HepG2 (cell line): ENCODE results near the gene ZC3H18. TPM values are rescaled to one million over a fixed set of nuclear protein-coding genes. Genes with fewer than 3 reads are reported as not detected.

Source experiments
- ATAC-seq: fragments of 200-7000 bp; cut with Tn5 transposase; 3 replicates; pipeline ENCODE4 v1.9.1; 2020; ENCODE audit warnings: mild to moderate bottlenecking, moderate library complexity
- BruUV-seq: library from RNA; stranded (reverse); fragments of 400-500 nt; replicated peaks from 2 replicates; lab custom pipeline; 2021; lab: Mats Ljungman, UMichigan
- CTCF ChIA-PET: fragments of 300-600 bp; formaldehyde crosslinking; extraction: SDS; loops from one replicate; lab custom pipeline; 2021; ENCODE audit warnings: low total read pairs, inconsistent platforms, low intra/inter-chr PET ratio; lab: Yijun Ruan, JAX
- POLR2A ChIA-PET: fragments of 350-600 bp; sonication (Branson Sonifier 250); formaldehyde crosslinking; loops from one replicate; lab custom pipeline; 2020; ENCODE audit warnings: antibody characterized with exemption, inconsistent platforms; lab: Yijun Ruan, JAX
- DNase-seq: peaks from one replicate; pipeline ENCODE4 v3.0.0-alpha.2; 2015; ENCODE audit warnings: low spot score
- FAIRE-seq: peaks from 3 replicates; lab custom pipeline; 2011; peaks lifted over from hg19 to GRCh38; lab: Jason Lieb, UNC
- H2AFZ ChIP-seq: one replicate; pipeline ENCODE4 v1.6.1; 2011; ENCODE audit warnings: low read length, inconsistent platforms
- H3K27ac ChIP-seq: fragments of 300-600 bp; 3 replicates; pipeline ENCODE4 v1.8.0; 2011; ENCODE audit warnings: mixed run types, mild to moderate bottlenecking, mixed read lengths, low read length, inconsistent platforms; ENCODE audit not compliant: insufficient read depth; ENCODE audit errors: extremely low read length
- H3K27me3 ChIP-seq, 2 experiments: fragments of 200-600 bp in 1 of 2; 2 replicates in 1 of 2; 3 replicates in 1 of 2; pipeline versions ENCODE4 v1.6.0 to v1.8.0; 2011; ENCODE audit warnings: low read length in 2 of 2, mild to moderate bottlenecking in 2 of 2, moderate library complexity in 2 of 2, inconsistent platforms in 1 of 2; ENCODE audit not compliant: insufficient read depth in 2 of 2, control insufficient read depth in 1 of 2
- H3K36me3 ChIP-seq, 2 experiments: fragments of 200-600 bp in 1 of 2; replicated peaks in 1 of 2; 2 replicates in 1 of 2; 3 replicates in 1 of 2; pipeline versions ENCODE4 v1.5.1 to v1.8.0; 2011; ENCODE audit warnings: low read length in 2 of 2, inconsistent platforms in 1 of 2; ENCODE audit not compliant: insufficient read depth in 2 of 2, control insufficient read depth in 1 of 2
- H3K4me1 ChIP-seq: 2 replicates; pipeline ENCODE4 v1.5.1; 2012; ENCODE audit warnings: low read length, inconsistent platforms; ENCODE audit not compliant: insufficient read depth
- H3K4me2 ChIP-seq: 2 replicates; pipeline ENCODE4 v1.6.0; 2011; ENCODE audit warnings: low read depth, low read length, inconsistent platforms
- H3K4me3 ChIP-seq, 3 experiments: fragments of 200-600 bp in 1 of 3; sonication (generic), shearing (Covaris generic) in 1 of 3; replicated peaks in 1 of 3; 2 replicates each; pipeline ENCODE4 v1.5.1; 2011 to 2016; ENCODE audit warnings: low read length in 3 of 3, inconsistent platforms in 2 of 3, low read depth in 2 of 3, mild to moderate bottlenecking in 2 of 3, control low read depth in 1 of 3, mixed read lengths in 1 of 3; ENCODE audit not compliant: insufficient read depth in 1 of 3
- H3K79me2 ChIP-seq: one replicate; pipeline ENCODE4 v1.6.1; 2011; ENCODE audit warnings: low read length, inconsistent platforms; ENCODE audit not compliant: insufficient read depth
- H3K9ac ChIP-seq: 2 replicates; pipeline ENCODE4 v1.6.0; 2011; ENCODE audit warnings: mild to moderate bottlenecking, low read depth, low read length, inconsistent platforms; ENCODE audit not compliant: insufficient read depth
- H3K9me3 ChIP-seq: 2 replicates; pipeline ENCODE4 v1.5.1; 2012; ENCODE audit warnings: mild to moderate bottlenecking, low read length
- H4K20me1 ChIP-seq: 2 replicates; pipeline ENCODE4 v1.6.0; 2011; ENCODE audit warnings: inconsistent platforms, mild to moderate bottlenecking, low read length, moderate library complexity; ENCODE audit not compliant: insufficient read depth
- BRF2 ChIP-seq: sonication (generic); formaldehyde crosslinking; IDR thresholded peaks from 2 replicates; pipeline ENCODE4 v1.8.1; 2022; ENCODE audit warnings: mild to moderate bottlenecking, missing genetic modification reagents
- ETV5 ChIP-seq: IDR thresholded peaks from 2 replicates; pipeline ENCODE4 v1.6.1; 2018; ENCODE audit warnings: missing biosample characterization, missing genetic modification reagents, inconsistent platforms, borderline replicate concordance
- KLF16 ChIP-seq, 2 experiments: sonication (generic) in 1 of 2; formaldehyde crosslinking in 1 of 2; IDR thresholded peaks; 2 replicates each; pipeline versions ENCODE4 v1.6.1 to v1.8.0; 2016 to 2023; ENCODE audit warnings: missing genetic modification reagents in 2 of 2, missing compliant biosample characterization in 1 of 2
- NFATC3 ChIP-seq: sonication (generic); formaldehyde crosslinking; IDR thresholded peaks from 2 replicates; pipeline ENCODE4 v1.5.1; 2020; ENCODE audit warnings: mild to moderate bottlenecking, missing genetic modification reagents
- PCBP1 ChIP-seq: fragments of 200-400 bp; formaldehyde crosslinking; IDR thresholded peaks from 2 replicates; pipeline ENCODE4 v1.6.1; 2017; ENCODE audit warnings: mild to moderate bottlenecking, low read depth, low read length, borderline replicate concordance
- PRDM15 ChIP-seq: sonication (generic); formaldehyde crosslinking; IDR thresholded peaks from 2 replicates; pipeline ENCODE4 v1.4.0; 2020; ENCODE audit warnings: missing genetic modification reagents
- ZEB1 ChIP-seq: IDR thresholded peaks from 2 replicates; pipeline ENCODE4 v1.6.1; 2012; ENCODE audit warnings: mild to moderate bottlenecking, low read depth, inconsistent platforms; ENCODE audit not compliant: insufficient replicate concordance
- ZNF543 ChIP-seq: sonication (generic); formaldehyde crosslinking; IDR thresholded peaks from 2 replicates; pipeline ENCODE4 v1.4.0; 2020; ENCODE audit warnings: mild to moderate bottlenecking, missing genetic modification reagents
- WGBS: methylation state at CpG from one replicate; pipeline ENCODE4 v1.1.6; 2017; ENCODE audit warnings: low lambda C conversion rate; 5-methylcytosine and 5-hydroxymethylcytosine counted together
- in situ Hi-C: cut with HindIII; loops from 2 replicates; pipeline ENCODE4 v1.10.0; 2017; ENCODE audit warnings: low pct_unique_long_range_greater_than_20kb; ENCODE audit not compliant: extremely low pct_ligation_motif_present
- intact Hi-C: fragments of 100-400 bp; cut with micrococcal nuclease; formaldehyde crosslinking; loops from one replicate; pipeline ENCODE4 v1.10.0; 2022; ENCODE audit not compliant: unreplicated experiment
- polyA plus RNA-seq, 8 experiments: library from polyadenylated mRNA; depleted of rRNA in 3 of 8; stranded (reverse) in 7 of 8; unstranded in 1 of 8; fragments of >200 nt; fragmentation: Illumina TruSeq in 4 of 8; extraction: Trizol in 4 of 8; gene quantifications; 2 replicates each; pipeline versions ENCODE4 v1.2.1 to v1.2.3, GENCODE V29; 2011 to 2016; ENCODE audit warnings: low read depth in 4 of 8, missing spikeins in 1 of 8, mixed read lengths in 1 of 8; ENCODE audit not compliant: insufficient read depth in 1 of 8
- total RNA-seq, 5 experiments: library from RNA; depleted of rRNA; stranded (reverse); fragments of >200 nt; fragmentation: Illumina TruSeq; extraction: Trizol; gene quantifications; 2 replicates each; pipeline ENCODE4 v1.2.3, GENCODE V29; 2016; ENCODE audit warnings: low read depth in 1 of 5

The ZC3H18 gene
- total and polyA plus RNA-seq, 2 of the 13 experiments (the other 11 are each of a cell fraction or from before 2014, with no cell fraction given): 11.2 to 27.4 TPM

GRCh38 chr16:88553739-88554138 lies 16.5 kb upstream of the ZC3H18 start (continued):
- no peak for TF ChIP-seq PRDM15
- TF ChIP-seq ZNF543 (CRISPR knock-in tag): no peak
- no peak for TF ChIP-seq ZEB1
- TF ChIP-seq BRF2 (CRISPR knock-in tag): no peak
- TF ChIP-seq KLF16 (CRISPR knock-in tag; IDR thresholded peaks at IDR 0.05): no peak
- no peak for TF ChIP-seq ETV5 (CRISPR knock-in tag)

GRCh38 chr16:88554711-88555264 lies 15.4 kb upstream of the ZC3H18 start:
- FAIRE-seq (no peak), DNase-seq (no peak), ATAC-seq (no peak)
- no peaks in the 10 kb centered on the region for H3K36me3 ChIP-seq
- H3K4me1 ChIP-seq: peaks cover 25% of the 10 kb centered on the region
- no peaks in the 10 kb centered on the region for H3K9me3 ChIP-seq
- H3K79me2 ChIP-seq: no peaks in the 10 kb centered on the region
- WGBS: 23% methylated on average over 13 of the region's 15 CpGs
- H3K4me2 ChIP-seq: no peak overlapping the region
- no TSS peak for BruUV-seq
- TF ChIP-seq NFATC3 (CRISPR knock-in tag) (no peak), PCBP1 (0 out of 2 replicates have a peak, but pooled peaks have one; percentile 29)
- H3K9ac ChIP-seq: no peak overlapping the region
- ChIA-PET POLR2A (no interaction called here), CTCF (no interaction called here)
- no peak overlapping the region for H2AFZ ChIP-seq
- intact Hi-C loops (no loop called here), in situ Hi-C loops (no loop called here)
- H3K4me3 ChIP-seq: no peak overlapping the region
- H3K27ac ChIP-seq: no peak overlapping the region
- peaks cover 26 to 72% of the 10 kb centered on the region in 2 experiments; a peak in 4 of 5 replicates for H3K27me3 ChIP-seq
- no peaks in the 10 kb centered on the region for H4K20me1 ChIP-seq
